Fibroblast of upper back skin (primary cell): Measurements from ENCODE around the gene TRIM34.
"Not testable (repeated sequence)": the region's sequence is repeated elsewhere in the genome, so short reads cannot be mapped to it uniquely, and the experiment has no call there.

Experiments
- DNase-seq: peaks from one replicate; pipeline ENCODE4 v3.0.0-alpha.2; 2013

The TRIM34 gene

GRCh38 chr11:5622802-5623201, 2.0 kb upstream of the TRIM34 start:
- no peak for DNase-seq

- DNase-seq = no peak
Observed at GRCh38 chr11:5625281-5625680, 480 bp downstream of the TRIM34 start.

- DNase-seq = peak; percentile 50
Observed at GRCh38 chr11:5626196-5626595, 1.4 kb downstream of the TRIM34 start.

GRCh38 chr11:5631417-5631816, 6.6 kb downstream of the TRIM34 start:
- no peak for DNase-seq

- DNase-seq = no peak
Observed at GRCh38 chr11:5631969-5632635, 7.3 kb downstream of the TRIM34 start.

GRCh38 chr11:5639953-5640352, 15.2 kb downstream of the TRIM34 start:
- DNase-seq = no peak

- no peak for DNase-seq
Observed at GRCh38 chr11:5643585-5643984, 18.8 kb downstream of the TRIM34 start.

- no peak for DNase-seq
Observed at GRCh38 chr11:5646139-5646538, 21.3 kb downstream of the TRIM34 start.

- no peak for DNase-seq
Observed at GRCh38 chr11:5655474-5655873, 30.7 kb downstream of the TRIM34 start.

- not testable (repeated sequence) for DNase-seq
Observed at GRCh38 chr11:5656956-5657355, 32.2 kb downstream of the TRIM34 start.

GRCh38 chr11:5658318-5658717, 33.5 kb downstream of the TRIM34 start:
- no peak for DNase-seq

GRCh38 chr11:5663511-5663910, 38.7 kb downstream of the TRIM34 start:
- DNase-seq = no peak

- DNase-seq = no peak
Observed at GRCh38 chr11:5665051-5665570, 40.3 kb downstream of the TRIM34 start.

- DNase-seq = no peak
Observed at GRCh38 chr11:5665746-5666401, 41.1 kb downstream of the TRIM34 start.

- DNase-seq = peak; percentile 12
Observed at GRCh38 chr11:5666402-5666793, 41.6 kb downstream of the TRIM34 start.

GRCh38 chr11:5671831-5672230, 47.0 kb downstream of the TRIM34 start:
- peak; percentile 2 for DNase-seq

- DNase-seq = no peak
Observed at GRCh38 chr11:5674391-5674790, 49.6 kb downstream of the TRIM34 start.

- DNase-seq = no peak
Observed at GRCh38 chr11:5679811-5680210, 55.0 kb downstream of the TRIM34 start.

- not testable (repeated sequence) for DNase-seq
Observed at GRCh38 chr11:5682890-5683441, 58.2 kb downstream of the TRIM34 start.

- DNase-seq = not testable (repeated sequence)
Observed at GRCh38 chr11:5683620-5684019, 58.8 kb downstream of the TRIM34 start.

GRCh38 chr11:5684036-5684645, 59.3 kb downstream of the TRIM34 start:
- peak; percentile 1 for DNase-seq

- peak; percentile 98 for DNase-seq
Observed at GRCh38 chr11:5684646-5685362, 60.0 kb downstream of the TRIM34 start, which contains the start of gene TRIM5. Gene TRIM5 (minus strand): TSS chr11:5685074. CDS start chr11:5680177, 4,897 bp downstream.

GRCh38 chr11:5686426-5686825, 61.6 kb downstream of the TRIM34 start:
- no peak for DNase-seq
